Nephron (organoid): ENCODE measurements around the gene IQCK.

Experiments used
- H3K27ac Mint-ChIP-seq, 3 experiments: 2 replicates each; pipeline ENCODE4 v1.8.0; 2020; ENCODE audit warnings: mixed read lengths in 3 of 3, mild to moderate bottlenecking in 2 of 3, moderate library complexity in 1 of 3
- H3K27me3 Mint-ChIP-seq: 2 replicates; pipeline ENCODE4 v1.8.0; 2021; ENCODE audit warnings: low read depth, mild to moderate bottlenecking, moderate library complexity, mixed read lengths
- H3K36me3 Mint-ChIP-seq: 2 replicates; pipeline ENCODE4 v1.8.0; 2020; ENCODE audit warnings: low read depth, mixed read lengths
- H3K4me1 Mint-ChIP-seq: 2 replicates; pipeline ENCODE4 v1.8.0; 2020; ENCODE audit warnings: mixed read lengths
- H3K4me3 Mint-ChIP-seq, 3 experiments: 2 replicates each; pipeline ENCODE4 v1.8.0; 2020; ENCODE audit warnings: mild to moderate bottlenecking in 3 of 3, mixed read lengths in 3 of 3, moderate library complexity in 2 of 3
- H3K9me3 Mint-ChIP-seq: 2 replicates; pipeline ENCODE4 v1.8.0; 2020; ENCODE audit warnings: mixed read lengths
- CTCF ChIP-seq, 3 experiments: fragments of 200-600 bp; sonication (generic); IDR thresholded peaks; one replicate each; pipeline ENCODE4 v1.5.0; 2021; ENCODE audit warnings: antibody characterized with exemption in 3 of 3; ENCODE audit not compliant: unreplicated experiment in 3 of 3

IQCK gene

DNA sequence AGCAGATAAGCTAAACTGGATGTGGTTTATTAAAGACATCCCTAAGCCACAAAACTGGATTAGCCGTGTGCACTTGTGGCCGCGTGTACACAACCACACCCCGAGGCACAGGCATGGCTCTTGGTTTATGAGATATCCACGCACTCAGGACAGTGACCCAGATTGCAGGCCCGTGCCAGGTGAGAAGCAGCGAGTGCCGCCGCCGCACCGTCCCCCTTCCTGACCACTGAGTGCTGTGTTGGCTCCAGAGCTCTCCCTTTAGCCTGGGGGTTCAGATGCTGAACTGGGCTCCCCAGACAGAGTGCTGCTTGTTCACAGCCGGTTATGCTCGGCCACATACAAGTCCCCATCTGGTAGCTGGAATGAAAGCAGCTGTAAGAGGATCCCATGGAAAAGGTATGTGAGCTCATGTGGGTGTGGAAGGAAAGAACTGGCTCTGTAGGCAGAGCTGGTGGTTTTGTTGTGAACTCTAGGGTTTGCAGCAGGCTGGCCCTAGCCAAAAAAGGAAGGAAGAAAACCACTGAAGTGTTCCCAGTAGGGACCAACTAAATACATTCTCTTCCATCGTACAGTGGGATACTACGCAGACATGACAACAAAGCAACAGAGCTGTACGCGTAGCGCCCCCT lies 29.6 kb upstream of the IQCK start:
- peaks cover 62% of the 10 kb centered on the region for H3K36me3 Mint-ChIP-seq
- no peaks in the 10 kb centered on the region for H3K27me3 Mint-ChIP-seq
- H3K27ac Mint-ChIP-seq: peak overlapping the region; percentile 16 to 52 (median 37)
- peaks cover 8% of the 10 kb centered on the region for H3K9me3 Mint-ChIP-seq
- peaks cover 38% of the 10 kb centered on the region for H3K4me1 Mint-ChIP-seq
- no peak for TF ChIP-seq CTCF (IDR thresholded peaks at IDR 0.05; ENCODE audit: unreplicated experiment in 3 of 3)
- no peak overlapping the region for H3K4me3 Mint-ChIP-seq

DNA sequence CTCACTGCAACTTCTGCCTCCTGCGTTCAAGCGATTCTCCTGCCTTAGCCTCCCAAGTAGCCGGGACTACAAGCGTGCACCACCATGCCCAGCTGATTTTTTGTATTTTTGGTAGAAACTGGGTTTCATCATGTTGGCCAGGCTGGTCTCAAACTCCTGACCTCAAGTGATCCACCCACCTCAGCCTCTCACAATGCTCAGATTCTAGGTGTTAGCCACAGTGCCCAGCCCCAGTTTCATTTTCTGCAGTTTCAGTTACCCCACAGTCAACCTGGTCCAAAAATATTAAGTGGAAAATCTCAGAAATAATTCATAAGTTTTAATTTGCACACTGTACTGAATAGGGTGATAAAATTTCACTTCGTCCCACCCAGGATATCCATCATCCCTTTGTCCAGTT lies 28.7 kb upstream of the IQCK start:
- H3K4me1 Mint-ChIP-seq: peaks cover 38% of the 10 kb centered on the region
- H3K9me3 Mint-ChIP-seq: peaks cover 8% of the 10 kb centered on the region
- TF ChIP-seq CTCF (IDR thresholded peaks at IDR 0.05; ENCODE audit: unreplicated experiment in 3 of 3): no peak
- no peak overlapping the region for H3K4me3 Mint-ChIP-seq
- peaks cover 59% of the 10 kb centered on the region for H3K36me3 Mint-ChIP-seq
- no peak overlapping the region for H3K27ac Mint-ChIP-seq
- no peaks in the 10 kb centered on the region for H3K27me3 Mint-ChIP-seq

DNA sequence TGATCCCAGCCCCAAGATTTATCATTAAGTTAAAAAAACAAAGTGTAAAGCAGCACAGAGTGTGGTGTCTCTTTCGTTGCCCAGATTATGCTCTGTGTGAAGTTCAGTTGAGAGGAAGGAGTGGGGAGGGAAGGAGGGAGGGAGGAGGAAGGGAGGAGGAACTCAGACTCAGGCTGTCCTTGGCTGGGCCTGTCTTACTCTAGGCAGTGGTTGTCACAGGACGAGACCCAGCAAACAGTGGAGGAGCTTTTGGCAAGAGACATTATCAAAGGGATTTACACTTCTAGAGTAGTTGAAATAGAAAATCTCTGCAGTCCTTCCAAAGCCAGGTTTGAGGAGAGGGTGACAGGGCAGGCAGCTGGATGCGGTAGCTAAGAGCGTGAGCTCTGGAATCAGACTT lies 27.9 kb upstream of the IQCK start:
- H3K36me3 Mint-ChIP-seq: peaks cover 54% of the 10 kb centered on the region
- peaks cover 6% of the 10 kb centered on the region for H3K9me3 Mint-ChIP-seq
- peaks cover 38% of the 10 kb centered on the region for H3K4me1 Mint-ChIP-seq
- H3K27ac Mint-ChIP-seq: peak overlapping the region in 1 of 3 experiments; percentile 31
- H3K4me3 Mint-ChIP-seq: no peak overlapping the region
- TF ChIP-seq CTCF (IDR thresholded peaks at IDR 0.05; ENCODE audit: unreplicated experiment in 3 of 3): no peak
- no peaks in the 10 kb centered on the region for H3K27me3 Mint-ChIP-seq

- Mint-ChIP-seq H3K36me3 (peaks cover 46% of the 10 kb centered on the region), H3K27me3 (no peaks in the 10 kb centered on the region), H3K27ac (peak overlapping the region in 1 of 3 experiments; percentile 42), H3K4me1 (peaks cover 30% of the 10 kb centered on the region), H3K4me3 (no peak overlapping the region), H3K9me3 (no peaks in the 10 kb centered on the region)
- no peak for TF ChIP-seq CTCF (IDR thresholded peaks at IDR 0.05; ENCODE audit: unreplicated experiment in 3 of 3)
These were observed 26.8 kb upstream of the IQCK start for GRCh38 chr16:19691161-19691711.

DNA sequence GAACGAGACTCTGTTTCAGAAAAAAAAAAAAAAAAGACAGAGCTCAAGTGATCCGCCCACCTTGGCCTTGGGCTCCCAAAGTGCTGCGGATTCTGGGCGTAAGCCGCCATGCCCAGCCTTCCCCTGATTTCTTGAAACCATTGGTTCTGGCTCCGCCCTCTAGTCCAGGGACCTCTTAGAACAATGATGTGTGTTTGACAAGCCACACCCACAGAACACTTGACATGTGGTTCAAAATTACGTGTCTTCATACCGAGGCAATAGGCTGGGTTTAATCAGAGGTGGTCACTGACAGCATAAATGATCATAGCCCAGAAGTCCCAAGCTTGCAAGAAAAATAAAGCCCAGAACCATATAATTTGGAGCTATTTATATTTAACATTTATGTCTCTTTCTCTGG lies 23.1 kb upstream of the IQCK start:
- H3K27me3 Mint-ChIP-seq: no peaks in the 10 kb centered on the region
- H3K36me3 Mint-ChIP-seq: peaks cover 51% of the 10 kb centered on the region
- H3K4me1 Mint-ChIP-seq: peaks cover 23% of the 10 kb centered on the region
- H3K4me3 Mint-ChIP-seq: no peak overlapping the region
- H3K9me3 Mint-ChIP-seq: no peaks in the 10 kb centered on the region
- H3K27ac Mint-ChIP-seq: no peak overlapping the region
- no peak for TF ChIP-seq CTCF (IDR thresholded peaks at IDR 0.05; ENCODE audit: unreplicated experiment in 3 of 3)

- Mint-ChIP-seq H3K36me3 (peaks cover 61% of the 10 kb centered on the region), H3K27ac (peak overlapping the region; percentile 44 to 80 (median 72)), H3K9me3 (no peaks in the 10 kb centered on the region), H3K4me3 (no peak overlapping the region), H3K27me3 (no peaks in the 10 kb centered on the region), H3K4me1 (peaks cover 34% of the 10 kb centered on the region)
- TF ChIP-seq CTCF (IDR thresholded peaks at IDR 0.05; ENCODE audit: unreplicated experiment in 3 of 3): no peak
These were observed 21.7 kb upstream of the IQCK start for GRCh38 chr16:19696328-19696727.
